Endothelial cell of umbilical vein (primary cell): ENCODE measurements around the gene BNIP5.

Source experiments
- EZH2 ChIP-seq: IDR thresholded peaks from 2 replicates; pipeline ENCODE4 v1.6.1; 2012; ENCODE audit warnings: borderline replicate concordance, low read depth, mild to moderate bottlenecking, moderate library complexity, low read length, inconsistent platforms; ENCODE audit not compliant: severe bottlenecking
- FOS ChIP-seq: IDR thresholded peaks from 2 replicates; pipeline ENCODE4 v1.6.1; 2011; ENCODE audit warnings: mild to moderate bottlenecking, low read length, moderate library complexity, borderline replicate concordance; ENCODE audit not compliant: insufficient read depth
- GATA2 ChIP-seq: IDR thresholded peaks from 2 replicates; pipeline ENCODE4 v1.7.0; 2011; ENCODE audit warnings: low read depth, mild to moderate bottlenecking, moderate library complexity, mixed read lengths, low read length; ENCODE audit not compliant: insufficient read length, insufficient read depth
- JUN ChIP-seq: IDR thresholded peaks from 2 replicates; pipeline ENCODE4 v1.6.1; 2011; ENCODE audit warnings: borderline replicate concordance, low read depth; ENCODE audit not compliant: insufficient read length, insufficient read depth
- MYC ChIP-seq: IDR thresholded peaks from one replicate; pipeline ENCODE4 v1.6.1; 2011; ENCODE audit warnings: mild to moderate bottlenecking, low read depth, low read length
- POLR2A ChIP-seq: IDR thresholded peaks from 2 replicates; pipeline ENCODE4 v1.6.1; 2012; ENCODE audit warnings: low read depth, mild to moderate bottlenecking, control low read depth, low read length
- POLR2AphosphoS5 ChIP-seq: IDR thresholded peaks from 2 replicates; pipeline ENCODE4 v1.6.1; 2012; ENCODE audit warnings: low read depth, mild to moderate bottlenecking, control low read depth, low read length, moderate library complexity; ENCODE audit not compliant: insufficient read depth
- TF ChIP-seq, protein P1 (sequence below), 2 donors: IDR thresholded peaks; 1 replicate in 1 of 2; 2 replicates in 1 of 2; pipeline ENCODE4 v1.5.1; 2011; ENCODE audit warnings: low read length in 2 of 2, mild to moderate bottlenecking in 2 of 2, moderate library complexity in 2 of 2, control low read depth in 1 of 2, inconsistent platforms in 1 of 2, low read depth in 1 of 2; ENCODE audit not compliant: insufficient read depth in 1 of 2; ENCODE audit errors: extremely low read depth in 1 of 2
- TF ChIP-seq, protein P2 (sequence below): IDR thresholded peaks from 2 replicates; pipeline ENCODE4 v1.6.1; 2011; ENCODE audit not compliant: insufficient read depth, insufficient read length

DNA sequence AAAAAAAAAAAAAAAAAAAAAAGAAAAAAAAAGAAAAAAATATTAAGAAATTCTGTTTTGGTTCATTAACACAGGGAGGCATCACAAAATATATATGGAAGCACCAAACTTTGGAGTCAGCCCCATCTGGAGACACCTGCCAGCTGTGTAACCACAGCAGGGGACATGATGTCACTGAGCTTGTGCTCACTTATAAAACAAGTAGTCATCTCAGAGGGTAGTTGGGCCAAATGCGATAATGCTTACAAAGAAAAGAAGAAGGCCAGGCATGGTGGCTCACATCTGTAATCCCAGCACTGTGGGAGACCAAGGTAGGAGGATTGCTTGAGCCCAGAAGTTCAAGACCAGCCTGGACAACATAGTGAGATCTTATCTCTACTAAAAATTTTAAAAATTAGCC is 1.1 kb upstream of the BNIP5 start:
- TF ChIP-seq, protein P1, sequence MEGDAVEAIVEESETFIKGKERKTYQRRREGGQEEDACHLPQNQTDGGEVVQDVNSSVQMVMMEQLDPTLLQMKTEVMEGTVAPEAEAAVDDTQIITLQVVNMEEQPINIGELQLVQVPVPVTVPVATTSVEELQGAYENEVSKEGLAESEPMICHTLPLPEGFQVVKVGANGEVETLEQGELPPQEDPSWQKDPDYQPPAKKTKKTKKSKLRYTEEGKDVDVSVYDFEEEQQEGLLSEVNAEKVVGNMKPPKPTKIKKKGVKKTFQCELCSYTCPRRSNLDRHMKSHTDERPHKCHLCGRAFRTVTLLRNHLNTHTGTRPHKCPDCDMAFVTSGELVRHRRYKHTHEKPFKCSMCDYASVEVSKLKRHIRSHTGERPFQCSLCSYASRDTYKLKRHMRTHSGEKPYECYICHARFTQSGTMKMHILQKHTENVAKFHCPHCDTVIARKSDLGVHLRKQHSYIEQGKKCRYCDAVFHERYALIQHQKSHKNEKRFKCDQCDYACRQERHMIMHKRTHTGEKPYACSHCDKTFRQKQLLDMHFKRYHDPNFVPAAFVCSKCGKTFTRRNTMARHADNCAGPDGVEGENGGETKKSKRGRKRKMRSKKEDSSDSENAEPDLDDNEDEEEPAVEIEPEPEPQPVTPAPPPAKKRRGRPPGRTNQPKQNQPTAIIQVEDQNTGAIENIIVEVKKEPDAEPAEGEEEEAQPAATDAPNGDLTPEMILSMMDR (IDR thresholded peaks at IDR 0.05; ENCODE audit: extremely low read depth in 1 of 2, insufficient read depth in 1 of 2, low read depth in 1 of 2, low read length in 2 of 2): no peak
- no peak for TF ChIP-seq FOS
- TF ChIP-seq EZH2: no peak
- no peak for TF ChIP-seq GATA2
- TF ChIP-seq POLR2AphosphoS5: no peak
- TF ChIP-seq POLR2A: no peak
- no peak for TF ChIP-seq JUN
- TF ChIP-seq, protein P2, sequence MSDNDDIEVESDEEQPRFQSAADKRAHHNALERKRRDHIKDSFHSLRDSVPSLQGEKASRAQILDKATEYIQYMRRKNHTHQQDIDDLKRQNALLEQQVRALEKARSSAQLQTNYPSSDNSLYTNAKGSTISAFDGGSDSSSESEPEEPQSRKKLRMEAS: no peak
- TF ChIP-seq MYC: no peak
